ENCODE data around the gene EIF2D. TPM values are rescaled to one million over a fixed set of nuclear protein-coding genes. Genes with fewer than 3 reads are reported as not detected.
"Not testable (repeated sequence)": the region's sequence is repeated elsewhere in the genome, so short reads cannot be mapped to it uniquely, and the experiment has no call there.

EIF2D gene
- total and polyA plus RNA-seq, 2 of the 8 experiments (the other 6 are each of a cell fraction or from before 2014, with no cell fraction given) = 36.1 to 37.1 TPM

- H3K4ac ChIP-seq (replicated peaks; ENCODE audit: insufficient read length, low read depth, low read length); H3K79me1 ChIP-seq (ENCODE audit: low read depth, low read length); DNase-seq (ENCODE audit: low read depth in 1 of 2, low spot score in 2 of 2); H3K9me3 ChIP-seq (ENCODE audit: insufficient read depth in 2 of 2, low read depth in 1 of 2, low read length in 1 of 2); H2AK5ac ChIP-seq (ENCODE audit: low read depth, low read length); H3K4me1 ChIP-seq (replicated peaks in 1 of 4; ENCODE audit: control insufficient read depth in 3 of 4, insufficient read depth in 4 of 4, low read length in 3 of 4); H3K27me3 ChIP-seq (replicated peaks in 1 of 4; ENCODE audit: control insufficient read depth in 3 of 4, extremely low read depth in 1 of 4, insufficient read depth in 3 of 4, low read length in 3 of 4); H3K79me2 ChIP-seq (ENCODE audit: control insufficient read depth in 1 of 2, insufficient read depth in 2 of 2, low read length in 2 of 2); FAIRE-seq; H4K20me1 ChIP-seq (replicated peaks in 1 of 2; ENCODE audit: control insufficient read depth in 1 of 2, insufficient read depth in 2 of 2, low read length in 2 of 2); H2BK12ac ChIP-seq (ENCODE audit: low read depth, low read length); H2BK20ac ChIP-seq (ENCODE audit: low read length); H4K5ac ChIP-seq (ENCODE audit: insufficient read length, low read depth, low read length); H3K18ac ChIP-seq (ENCODE audit: extremely low read depth, low read length); H3K9ac ChIP-seq (replicated peaks in 1 of 4; ENCODE audit: extremely low read depth in 1 of 4, low read depth in 3 of 4, low read length in 3 of 4); H3K14ac ChIP-seq (ENCODE audit: insufficient read length); H3K23me2 ChIP-seq (ENCODE audit: low read depth, low read length); H2BK5ac ChIP-seq (ENCODE audit: low read depth, low read length); H2BK15ac ChIP-seq (ENCODE audit: low read length); H3K56ac ChIP-seq (replicated peaks; ENCODE audit: insufficient read length, low read depth, low read length); H4K8ac ChIP-seq (ENCODE audit: extremely low read depth, insufficient read depth, low read length); H3K23ac ChIP-seq (ENCODE audit: insufficient read length); POLR2A ChIA-PET (ENCODE audit: partially characterized antibody); H2BK120ac ChIP-seq (replicated peaks; ENCODE audit: low read depth, low read length); H3K4me3 ChIP-seq (ENCODE audit: extremely low read depth in 1 of 4, insufficient read depth in 2 of 4, low read depth in 3 of 4, low read length in 4 of 4); H3K36me3 ChIP-seq (ENCODE audit: control insufficient read depth in 2 of 4, insufficient read depth in 4 of 4, low read length in 3 of 4); H4K91ac ChIP-seq (replicated peaks; ENCODE audit: insufficient read length, low read length); H3K27ac ChIP-seq (ENCODE audit: low read depth, low read length); H2AFZ ChIP-seq (ENCODE audit: low read length); H3K4me2 ChIP-seq (ENCODE audit: insufficient read depth in 1 of 2, low read depth in 2 of 2, low read length in 2 of 2): not testable (repeated sequence)
- WGBS, 2 experiments (ENCODE audit: extremely low coverage in 1 of 2, insufficient coverage in 1 of 2, insufficient read length in 1 of 2, insufficient replicate concordance in 2 of 2, low coverage in 1 of 2, low lambda C conversion rate in 2 of 2, missing lambda C conversion rate in 1 of 2) = 90% methylated on average over 2 of the region's 2 CpGs; no CpG with 5 or more reads in 1 of the 2 experiments
- CTCF ChIA-PET (ENCODE audit: partially characterized antibody) = interaction anchor here (0.9 to 19.2 kb wide), 2 partner anchors 14 to 23 kb away, joined by 3 to 666 read pairs; no protein-coding TSS in a partner anchor
These were observed 29.8 kb upstream of the EIF2D start for GRCh38 chr1:206642074-206642473.

Data from H1 (cell line).